Measurements from ENCODE around the gene KANK2. TPM values are rescaled to one million over a fixed set of nuclear protein-coding genes. Genes with fewer than 3 reads are reported as not detected.
"Not testable (repeated sequence)": the region's sequence is repeated elsewhere in the genome, so short reads cannot be mapped to it uniquely, and the experiment has no call there.

Gene KANK2
- total RNA-seq, 1 donor from 2014 or later, result 78.3 TPM

DNA sequence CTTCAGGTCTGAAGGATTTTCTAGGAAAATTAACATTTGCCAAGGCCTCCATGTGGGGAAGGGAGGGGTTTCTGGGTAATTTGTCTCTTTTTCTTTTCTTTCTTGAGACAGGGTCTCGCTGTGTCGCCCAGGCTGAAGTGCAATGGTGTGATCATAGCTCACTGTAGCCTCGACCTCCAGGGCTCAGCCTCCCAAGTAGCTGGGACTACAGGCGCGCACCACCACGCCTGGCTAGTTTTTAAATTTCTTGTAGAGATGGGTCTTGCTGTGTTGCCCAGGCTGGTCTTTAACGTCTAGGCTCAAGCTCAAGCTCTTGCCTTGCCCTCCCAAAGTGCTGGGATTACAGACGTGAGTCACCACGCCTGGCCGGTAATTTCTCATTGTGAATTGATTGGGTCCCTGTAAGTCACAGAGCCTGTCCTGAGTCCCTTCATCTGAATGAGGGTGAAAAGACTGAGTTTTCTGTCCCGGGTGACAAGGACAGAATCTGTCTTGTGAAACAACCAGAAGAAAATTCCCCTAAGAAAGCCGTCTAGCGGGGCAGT lies 31.8 kb downstream of the KANK2 start:
- TF ChIP-seq, protein P1, sequence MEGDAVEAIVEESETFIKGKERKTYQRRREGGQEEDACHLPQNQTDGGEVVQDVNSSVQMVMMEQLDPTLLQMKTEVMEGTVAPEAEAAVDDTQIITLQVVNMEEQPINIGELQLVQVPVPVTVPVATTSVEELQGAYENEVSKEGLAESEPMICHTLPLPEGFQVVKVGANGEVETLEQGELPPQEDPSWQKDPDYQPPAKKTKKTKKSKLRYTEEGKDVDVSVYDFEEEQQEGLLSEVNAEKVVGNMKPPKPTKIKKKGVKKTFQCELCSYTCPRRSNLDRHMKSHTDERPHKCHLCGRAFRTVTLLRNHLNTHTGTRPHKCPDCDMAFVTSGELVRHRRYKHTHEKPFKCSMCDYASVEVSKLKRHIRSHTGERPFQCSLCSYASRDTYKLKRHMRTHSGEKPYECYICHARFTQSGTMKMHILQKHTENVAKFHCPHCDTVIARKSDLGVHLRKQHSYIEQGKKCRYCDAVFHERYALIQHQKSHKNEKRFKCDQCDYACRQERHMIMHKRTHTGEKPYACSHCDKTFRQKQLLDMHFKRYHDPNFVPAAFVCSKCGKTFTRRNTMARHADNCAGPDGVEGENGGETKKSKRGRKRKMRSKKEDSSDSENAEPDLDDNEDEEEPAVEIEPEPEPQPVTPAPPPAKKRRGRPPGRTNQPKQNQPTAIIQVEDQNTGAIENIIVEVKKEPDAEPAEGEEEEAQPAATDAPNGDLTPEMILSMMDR (conservative IDR thresholded peaks at IDR 0.05; ENCODE audit: low read depth, low read length), result no peak
- H3K4me3 ChIP-seq (ENCODE audit: low read depth, low read length), result no peak overlapping the region
- no peak for DNase-seq (ENCODE audit: low read depth)

DNA sequence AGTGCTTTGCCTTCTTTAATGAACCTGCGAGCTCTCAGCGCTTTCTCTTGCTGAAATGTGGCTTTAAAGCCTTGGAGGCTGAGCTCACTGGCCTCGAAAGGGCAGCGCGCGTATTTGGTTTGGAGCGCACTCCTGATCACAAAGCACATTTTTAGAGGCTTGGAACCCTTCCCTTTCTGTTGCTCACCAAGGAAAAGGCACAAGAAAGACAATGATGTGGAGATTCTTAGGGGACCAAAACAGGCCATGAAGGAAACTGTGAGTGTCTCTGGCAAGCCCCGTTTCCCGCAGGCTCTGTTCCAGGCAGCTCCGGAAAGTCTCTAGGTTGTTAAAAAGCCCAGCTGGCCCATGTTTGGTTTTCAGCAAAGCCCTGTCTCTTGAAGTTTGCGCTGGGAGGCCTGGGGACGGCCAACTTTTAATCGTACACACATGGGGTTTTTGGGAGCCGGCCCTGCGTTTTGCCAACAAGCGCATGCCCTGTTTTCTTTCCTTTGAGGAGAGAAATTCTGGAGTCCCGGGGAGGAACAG lies 32.4 kb downstream of the KANK2 start:
- DNase-seq (ENCODE audit: low read depth), result no peak
- H3K4me3 ChIP-seq (ENCODE audit: low read depth, low read length), result no peak overlapping the region
- TF ChIP-seq, protein P1 (conservative IDR thresholded peaks at IDR 0.05; ENCODE audit: low read depth, low read length), result no peak

DNA sequence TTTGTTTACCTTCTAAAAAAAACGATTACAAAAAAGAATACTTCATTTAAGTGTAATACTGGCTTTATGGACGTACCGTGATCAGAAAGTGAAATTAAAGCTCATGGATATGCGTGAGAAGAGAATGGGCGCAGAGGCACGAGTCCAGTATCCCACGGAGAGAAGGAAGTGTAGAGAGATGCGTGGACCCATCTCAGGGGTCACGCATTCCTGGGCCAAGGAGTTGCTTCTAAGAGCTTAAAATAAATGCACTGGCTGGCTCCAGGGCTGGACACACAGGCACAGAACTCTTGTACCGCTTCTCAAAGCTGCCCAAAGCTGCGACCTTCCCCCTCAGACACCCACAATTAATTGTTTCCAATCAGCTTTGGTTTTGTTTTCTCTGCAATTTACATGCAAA lies 33.0 kb downstream of the KANK2 start:
- no peak for DNase-seq (ENCODE audit: low read depth)
- H3K4me3 ChIP-seq (ENCODE audit: low read depth, low read length), result no peak overlapping the region
- TF ChIP-seq, protein P1 (conservative IDR thresholded peaks at IDR 0.05; ENCODE audit: low read depth, low read length), result no peak

DNA sequence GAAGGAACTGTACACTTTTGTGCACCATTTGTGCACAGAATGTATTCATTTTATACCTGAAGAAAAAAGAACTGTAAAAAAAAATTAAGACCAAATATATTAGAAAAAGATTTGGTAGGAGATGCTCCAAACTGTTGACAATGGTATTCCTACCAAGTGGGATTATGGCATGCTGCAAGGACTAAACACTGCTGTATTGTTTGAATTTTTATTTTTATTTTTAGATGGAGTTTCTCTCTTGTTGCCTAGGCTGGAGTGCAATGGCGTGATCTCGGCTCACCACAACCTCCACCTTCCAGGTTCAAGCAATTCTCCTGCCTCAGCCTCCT lies 36.9 kb downstream of the KANK2 start:
- not testable (repeated sequence) for DNase-seq (ENCODE audit: low read depth); H3K4me3 ChIP-seq (ENCODE audit: low read depth, low read length)

DNA sequence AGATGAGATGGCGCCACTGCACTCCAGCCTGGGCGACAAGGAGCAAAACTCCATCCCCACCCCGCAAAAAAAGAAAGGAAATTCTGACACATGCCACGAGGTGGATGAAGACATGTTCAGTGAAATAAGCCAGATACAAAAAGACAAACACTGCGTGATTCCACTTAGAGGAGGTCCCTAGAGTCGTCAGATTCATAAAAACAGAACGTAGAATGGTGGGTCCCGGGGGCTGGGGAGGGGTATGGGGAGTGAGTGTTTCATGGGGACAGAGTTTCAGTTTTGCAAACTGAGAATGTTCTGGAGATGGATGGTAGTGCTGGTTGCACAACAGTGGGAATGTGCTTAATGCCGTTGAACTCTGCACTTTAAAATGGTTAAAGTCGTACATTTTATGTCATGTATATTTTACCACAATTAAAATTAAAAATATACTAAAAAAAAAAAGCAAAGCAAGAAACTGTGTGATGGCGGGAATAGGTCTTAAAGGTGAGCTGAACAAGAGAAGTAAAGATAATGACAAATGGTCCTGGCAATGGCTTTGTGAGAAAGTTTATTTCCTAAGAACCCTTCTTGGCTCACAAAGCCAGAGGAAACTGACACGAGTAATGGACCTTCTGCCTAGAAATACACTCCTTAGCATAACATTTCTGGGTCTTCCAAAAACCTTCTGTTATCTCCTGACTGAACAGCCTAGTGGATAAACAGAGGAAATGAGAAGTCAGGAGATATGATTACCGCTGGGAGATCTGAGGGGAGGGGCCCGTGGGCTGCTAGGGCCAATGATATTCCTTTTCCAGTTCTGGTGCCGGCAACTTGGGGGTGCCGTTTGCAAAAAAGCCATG lies 37.5 kb downstream of the KANK2 start:
- no peak overlapping the region for H3K4me3 ChIP-seq (ENCODE audit: low read depth, low read length)
- TF ChIP-seq, protein P1 (conservative IDR thresholded peaks at IDR 0.05; ENCODE audit: low read depth, low read length), result no peak
- DNase-seq (ENCODE audit: low read depth), result no peak

DNA sequence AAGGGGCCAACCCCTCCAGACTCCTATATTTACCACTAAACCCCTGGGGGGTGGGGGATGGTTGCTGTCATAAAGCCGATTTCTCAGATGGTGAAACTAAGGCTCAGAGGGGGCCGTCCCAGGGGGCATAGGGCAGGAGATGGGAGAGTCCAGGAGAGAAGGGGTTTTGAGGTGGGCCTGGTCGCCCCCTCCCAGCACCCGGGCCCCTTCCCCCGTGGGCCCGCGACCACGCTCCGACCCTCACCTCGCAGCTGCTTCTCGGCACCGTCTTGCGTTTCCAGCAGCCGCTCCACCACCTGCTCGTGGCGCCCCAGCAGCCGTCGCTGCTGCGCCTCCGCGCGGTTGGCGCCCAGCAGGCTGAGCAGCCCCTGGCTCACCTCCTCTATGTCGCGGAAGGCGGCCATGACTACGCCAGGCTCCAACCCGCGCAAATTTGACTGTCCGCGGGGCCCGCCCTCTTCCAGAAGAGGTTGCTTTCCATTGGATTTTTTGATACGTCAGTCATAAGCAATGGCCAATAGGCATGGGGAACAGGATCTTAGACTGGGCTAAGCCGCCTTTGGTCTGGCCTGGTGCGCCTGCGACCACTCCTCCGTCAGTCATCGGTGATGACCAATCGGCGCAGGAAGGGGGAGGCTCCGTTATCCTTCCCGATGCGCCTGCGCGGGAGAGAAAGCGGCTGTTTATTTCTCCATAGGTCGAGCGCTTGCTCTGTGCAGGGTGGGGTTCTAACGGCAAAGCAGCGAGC lies 41.8 kb downstream of the KANK2 start, which contains the start of gene SPC24:
Gene SPC24, minus strand, starts transcription at position 410 of the 748 bp plus-strand sequence. Its CDS starts 6 bp downstream, at position 404.
- DNase-seq (ENCODE audit: low read depth), result peak; percentile 87
- TF ChIP-seq, protein P1 (conservative IDR thresholded peaks at IDR 0.05; ENCODE audit: low read depth, low read length), result no peak
- H3K4me3 ChIP-seq (ENCODE audit: low read depth, low read length), result peak within 1 kb of the TSS; percentile 67

DNA sequence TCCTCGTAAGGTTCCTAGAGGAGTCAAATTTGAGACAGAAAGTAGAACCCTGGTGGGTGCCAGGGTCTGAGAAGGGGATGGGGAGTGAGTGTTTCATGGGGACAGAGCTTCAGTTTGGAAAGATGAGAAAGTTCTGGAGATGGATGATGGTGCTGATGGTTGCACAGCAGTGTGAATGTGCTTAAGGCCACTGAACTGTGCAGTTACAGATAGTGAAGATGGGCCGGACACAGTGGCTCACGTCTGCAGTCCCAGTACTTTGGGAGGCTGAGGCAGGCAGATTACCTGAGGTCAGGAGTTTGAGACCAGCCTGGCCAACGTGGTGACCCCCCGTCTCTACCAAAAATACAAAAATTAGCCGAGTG lies 42.7 kb downstream of the KANK2 start:
- peak overlapping the region; percentile 67 for H3K4me3 ChIP-seq (ENCODE audit: low read depth, low read length)

More for the DNA sequence above, 42.7 kb downstream of the KANK2 start:
- TF ChIP-seq, protein P1 (conservative IDR thresholded peaks at IDR 0.05; ENCODE audit: low read depth, low read length), result no peak
- DNase-seq (ENCODE audit: low read depth), result no peak

Data from epithelial cell of proximal tubule (primary cell).